HepG2 (cell line): ENCODE results near the gene BIRC6. TPM values are rescaled to one million over a fixed set of nuclear protein-coding genes. Genes with fewer than 3 reads are reported as not detected.

Experiments
- ARHGAP35 ChIP-seq: sonication (generic); formaldehyde crosslinking; IDR thresholded peaks from 2 replicates; pipeline ENCODE4 v1.9.0; 2022; ENCODE audit warnings: mild to moderate bottlenecking, inconsistent platforms, moderate library complexity, missing genetic modification reagents, borderline replicate concordance
- ELF3 ChIP-seq: IDR thresholded peaks from 2 replicates; pipeline ENCODE4 v1.6.1; 2016; ENCODE audit warnings: missing genetic modification reagents, missing compliant biosample characterization
- HES4 ChIP-seq: sonication (generic); formaldehyde crosslinking; IDR thresholded peaks from 2 replicates; pipeline ENCODE4 v1.9.0; 2021; ENCODE audit warnings: mild to moderate bottlenecking, missing genetic modification reagents, borderline replicate concordance
- KDM4B ChIP-seq: sonication (generic); formaldehyde crosslinking; IDR thresholded peaks from 2 replicates; pipeline ENCODE4 v1.4.0; 2020; ENCODE audit warnings: missing genetic modification reagents
- MAZ ChIP-seq, 2 experiments: sonication (generic) in 1 of 2; formaldehyde crosslinking in 1 of 2; IDR thresholded peaks; 2 replicates each; pipeline versions ENCODE4 v1.5.0 to v1.6.1; 2012 to 2020; ENCODE audit warnings: low read depth in 2 of 2, mild to moderate bottlenecking in 2 of 2, borderline replicate concordance in 1 of 2, improper control_type of control experiment in 1 of 2, low read length in 1 of 2, missing genetic modification reagents in 1 of 2, moderate library complexity in 1 of 2
- PHF20 ChIP-seq: sonication (generic); formaldehyde crosslinking; IDR thresholded peaks from 2 replicates; pipeline ENCODE4 v1.5.0; 2020; ENCODE audit warnings: mild to moderate bottlenecking, missing genetic modification reagents
- RARG ChIP-seq: sonication (generic); formaldehyde crosslinking; IDR thresholded peaks from 2 replicates; pipeline ENCODE4 v1.4.0; 2020; ENCODE audit warnings: low read depth, mild to moderate bottlenecking, missing genetic modification reagents
- RFX5 ChIP-seq: IDR thresholded peaks from 2 replicates; pipeline ENCODE4 v1.6.1; 2011; ENCODE audit warnings: low read depth, low read length, improper control_type of control experiment
- XBP1 ChIP-seq: sonication (generic); formaldehyde crosslinking; IDR thresholded peaks from 2 replicates; pipeline ENCODE4 v1.5.0; 2020; ENCODE audit warnings: missing genetic modification reagents
- YEATS4 ChIP-seq: sonication (generic); formaldehyde crosslinking; IDR thresholded peaks from 2 replicates; pipeline ENCODE4 v1.4.0; 2020; ENCODE audit warnings: missing genetic modification reagents, borderline replicate concordance
- ZFP36L2 ChIP-seq: sonication (generic); formaldehyde crosslinking; IDR thresholded peaks from 2 replicates; pipeline ENCODE4 v1.4.0; 2020; ENCODE audit warnings: missing genetic modification reagents
- ZFP41 ChIP-seq: sonication (generic); formaldehyde crosslinking; IDR thresholded peaks from 2 replicates; pipeline ENCODE4 v1.4.0; 2020; ENCODE audit warnings: mild to moderate bottlenecking, missing genetic modification reagents, borderline replicate concordance
- ZNF670 ChIP-seq: sonication (generic); formaldehyde crosslinking; IDR thresholded peaks from 2 replicates; pipeline ENCODE4 v1.8.0; 2022; ENCODE audit warnings: mild to moderate bottlenecking, missing genetic modification reagents, borderline replicate concordance
- polyA plus RNA-seq, 8 experiments: library from polyadenylated mRNA; depleted of rRNA in 3 of 8; stranded (reverse) in 7 of 8; unstranded in 1 of 8; fragments of >200 nt; fragmentation: Illumina TruSeq in 4 of 8; extraction: Trizol in 4 of 8; gene quantifications; 2 replicates each; pipeline versions ENCODE4 v1.2.1 to v1.2.3, GENCODE V29; 2011 to 2016; ENCODE audit warnings: low read depth in 4 of 8, missing spikeins in 1 of 8, mixed read lengths in 1 of 8; ENCODE audit not compliant: insufficient read depth in 1 of 8
- total RNA-seq, 5 experiments: library from RNA; depleted of rRNA; stranded (reverse); fragments of >200 nt; fragmentation: Illumina TruSeq; extraction: Trizol; gene quantifications; 2 replicates each; pipeline ENCODE4 v1.2.3, GENCODE V29; 2016; ENCODE audit warnings: low read depth in 1 of 5
- TF ChIP-seq, protein P1 (sequence below): sonication (generic); formaldehyde crosslinking; IDR thresholded peaks from 2 replicates; pipeline ENCODE4 v1.5.1; 2020; ENCODE audit warnings: missing genetic modification reagents, mild to moderate bottlenecking, borderline replicate concordance
- TF ChIP-seq, protein P2 (sequence below): sonication (generic); formaldehyde crosslinking; conservative IDR thresholded peaks from 2 replicates; pipeline ENCODE4 v1.8.0; 2022; ENCODE audit warnings: missing genetic modification reagents
- TF ChIP-seq, protein P3 (sequence below): sonication (generic); formaldehyde crosslinking; IDR thresholded peaks from 2 replicates; pipeline ENCODE4 v1.4.0; 2020; ENCODE audit warnings: missing genetic modification reagents, borderline replicate concordance
- TF ChIP-seq, protein P4 (sequence below): sonication (generic); formaldehyde crosslinking; IDR thresholded peaks from 2 replicates; pipeline ENCODE4 v1.9.0; 2021; ENCODE audit warnings: mild to moderate bottlenecking, missing genetic modification reagents

Gene BIRC6
- total and polyA plus RNA-seq, 2 of the 13 experiments (the other 11 are each of a cell fraction or from before 2014, with no cell fraction given), result 65.6 to 120 TPM

DNA sequence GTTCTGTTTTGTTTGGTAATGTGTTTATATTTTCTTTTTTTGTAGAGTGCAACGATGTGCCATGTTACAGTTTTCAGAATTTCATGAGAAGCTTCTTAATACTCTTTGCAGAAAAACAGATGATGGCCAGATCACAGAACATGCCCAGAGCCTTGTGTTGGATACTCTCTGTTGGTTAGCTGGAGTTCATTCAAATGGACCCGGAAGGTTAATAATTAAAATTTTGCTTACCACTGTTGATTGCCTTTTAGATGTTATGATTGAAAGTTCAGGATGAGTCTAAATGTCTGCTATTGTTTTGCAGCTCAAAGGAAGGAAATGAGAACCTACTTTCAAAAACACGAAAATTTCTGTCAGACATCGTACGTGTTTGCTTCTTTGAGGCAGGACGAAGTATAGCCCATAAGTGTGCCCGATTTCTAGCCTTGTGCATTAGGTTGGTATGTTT, 85.2 kb downstream of the BIRC6 start (continued):
- TF ChIP-seq ZFP36L2 (CRISPR knock-in tag) (no peak), ELF3 (CRISPR knock-in tag) (peak; percentile 94), PHF20 (no peak), XBP1 (CRISPR knock-in tag) (no peak), HES4 (CRISPR knock-in tag) (no peak), ARHGAP35 (no peak), ZFP41 (CRISPR knock-in tag) (no peak), YEATS4 (CRISPR knock-in tag) (peak; percentile 30; the same call in 1 of the 2 replicates), RARG (CRISPR knock-in tag) (peak; percentile 38; the same call in 1 of the 2 replicates), KDM4B (no peak), RFX5 (no peak), MAZ (IDR thresholded peaks at IDR 0.05; ENCODE audit: borderline replicate concordance, low read depth, low read length) (no peak), MAZ (CRISPR knock-in tag; IDR thresholded peaks at IDR 0.05; ENCODE audit: low read depth) (no peak), ZNF670 (no peak)
- TF ChIP-seq, protein P1, sequence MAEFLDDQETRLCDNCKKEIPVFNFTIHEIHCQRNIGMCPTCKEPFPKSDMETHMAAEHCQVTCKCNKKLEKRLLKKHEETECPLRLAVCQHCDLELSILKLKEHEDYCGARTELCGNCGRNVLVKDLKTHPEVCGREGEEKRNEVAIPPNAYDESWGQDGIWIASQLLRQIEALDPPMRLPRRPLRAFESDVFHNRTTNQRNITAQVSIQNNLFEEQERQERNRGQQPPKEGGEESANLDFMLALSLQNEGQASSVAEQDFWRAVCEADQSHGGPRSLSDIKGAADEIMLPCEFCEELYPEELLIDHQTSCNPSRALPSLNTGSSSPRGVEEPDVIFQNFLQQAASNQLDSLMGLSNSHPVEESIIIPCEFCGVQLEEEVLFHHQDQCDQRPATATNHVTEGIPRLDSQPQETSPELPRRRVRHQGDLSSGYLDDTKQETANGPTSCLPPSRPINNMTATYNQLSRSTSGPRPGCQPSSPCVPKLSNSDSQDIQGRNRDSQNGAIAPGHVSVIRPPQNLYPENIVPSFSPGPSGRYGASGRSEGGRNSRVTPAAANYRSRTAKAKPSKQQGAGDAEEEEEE (CRISPR knock-in tag), result no peak
- TF ChIP-seq, protein P2, sequence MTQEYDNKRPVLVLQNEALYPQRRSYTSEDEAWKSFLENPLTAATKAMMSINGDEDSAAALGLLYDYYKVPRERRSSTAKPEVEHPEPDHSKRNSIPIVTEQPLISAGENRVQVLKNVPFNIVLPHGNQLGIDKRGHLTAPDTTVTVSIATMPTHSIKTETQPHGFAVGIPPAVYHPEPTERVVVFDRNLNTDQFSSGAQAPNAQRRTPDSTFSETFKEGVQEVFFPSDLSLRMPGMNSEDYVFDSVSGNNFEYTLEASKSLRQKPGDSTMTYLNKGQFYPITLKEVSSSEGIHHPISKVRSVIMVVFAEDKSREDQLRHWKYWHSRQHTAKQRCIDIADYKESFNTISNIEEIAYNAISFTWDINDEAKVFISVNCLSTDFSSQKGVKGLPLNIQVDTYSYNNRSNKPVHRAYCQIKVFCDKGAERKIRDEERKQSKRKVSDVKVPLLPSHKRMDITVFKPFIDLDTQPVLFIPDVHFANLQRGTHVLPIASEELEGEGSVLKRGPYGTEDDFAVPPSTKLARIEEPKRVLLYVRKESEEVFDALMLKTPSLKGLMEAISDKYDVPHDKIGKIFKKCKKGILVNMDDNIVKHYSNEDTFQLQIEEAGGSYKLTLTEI (CRISPR knock-in tag), result no peak
- TF ChIP-seq, protein P3, sequence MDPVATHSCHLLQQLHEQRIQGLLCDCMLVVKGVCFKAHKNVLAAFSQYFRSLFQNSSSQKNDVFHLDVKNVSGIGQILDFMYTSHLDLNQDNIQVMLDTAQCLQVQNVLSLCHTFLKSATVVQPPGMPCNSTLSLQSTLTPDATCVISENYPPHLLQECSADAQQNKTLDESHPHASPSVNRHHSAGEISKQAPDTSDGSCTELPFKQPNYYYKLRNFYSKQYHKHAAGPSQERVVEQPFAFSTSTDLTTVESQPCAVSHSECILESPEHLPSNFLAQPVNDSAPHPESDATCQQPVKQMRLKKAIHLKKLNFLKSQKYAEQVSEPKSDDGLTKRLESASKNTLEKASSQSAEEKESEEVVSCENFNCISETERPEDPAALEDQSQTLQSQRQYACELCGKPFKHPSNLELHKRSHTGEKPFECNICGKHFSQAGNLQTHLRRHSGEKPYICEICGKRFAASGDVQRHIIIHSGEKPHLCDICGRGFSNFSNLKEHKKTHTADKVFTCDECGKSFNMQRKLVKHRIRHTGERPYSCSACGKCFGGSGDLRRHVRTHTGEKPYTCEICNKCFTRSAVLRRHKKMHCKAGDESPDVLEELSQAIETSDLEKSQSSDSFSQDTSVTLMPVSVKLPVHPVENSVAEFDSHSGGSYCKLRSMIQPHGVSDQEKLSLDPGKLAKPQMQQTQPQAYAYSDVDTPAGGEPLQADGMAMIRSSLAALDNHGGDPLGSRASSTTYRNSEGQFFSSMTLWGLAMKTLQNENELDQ (CRISPR knock-in tag), result no peak
- TF ChIP-seq, protein P4, sequence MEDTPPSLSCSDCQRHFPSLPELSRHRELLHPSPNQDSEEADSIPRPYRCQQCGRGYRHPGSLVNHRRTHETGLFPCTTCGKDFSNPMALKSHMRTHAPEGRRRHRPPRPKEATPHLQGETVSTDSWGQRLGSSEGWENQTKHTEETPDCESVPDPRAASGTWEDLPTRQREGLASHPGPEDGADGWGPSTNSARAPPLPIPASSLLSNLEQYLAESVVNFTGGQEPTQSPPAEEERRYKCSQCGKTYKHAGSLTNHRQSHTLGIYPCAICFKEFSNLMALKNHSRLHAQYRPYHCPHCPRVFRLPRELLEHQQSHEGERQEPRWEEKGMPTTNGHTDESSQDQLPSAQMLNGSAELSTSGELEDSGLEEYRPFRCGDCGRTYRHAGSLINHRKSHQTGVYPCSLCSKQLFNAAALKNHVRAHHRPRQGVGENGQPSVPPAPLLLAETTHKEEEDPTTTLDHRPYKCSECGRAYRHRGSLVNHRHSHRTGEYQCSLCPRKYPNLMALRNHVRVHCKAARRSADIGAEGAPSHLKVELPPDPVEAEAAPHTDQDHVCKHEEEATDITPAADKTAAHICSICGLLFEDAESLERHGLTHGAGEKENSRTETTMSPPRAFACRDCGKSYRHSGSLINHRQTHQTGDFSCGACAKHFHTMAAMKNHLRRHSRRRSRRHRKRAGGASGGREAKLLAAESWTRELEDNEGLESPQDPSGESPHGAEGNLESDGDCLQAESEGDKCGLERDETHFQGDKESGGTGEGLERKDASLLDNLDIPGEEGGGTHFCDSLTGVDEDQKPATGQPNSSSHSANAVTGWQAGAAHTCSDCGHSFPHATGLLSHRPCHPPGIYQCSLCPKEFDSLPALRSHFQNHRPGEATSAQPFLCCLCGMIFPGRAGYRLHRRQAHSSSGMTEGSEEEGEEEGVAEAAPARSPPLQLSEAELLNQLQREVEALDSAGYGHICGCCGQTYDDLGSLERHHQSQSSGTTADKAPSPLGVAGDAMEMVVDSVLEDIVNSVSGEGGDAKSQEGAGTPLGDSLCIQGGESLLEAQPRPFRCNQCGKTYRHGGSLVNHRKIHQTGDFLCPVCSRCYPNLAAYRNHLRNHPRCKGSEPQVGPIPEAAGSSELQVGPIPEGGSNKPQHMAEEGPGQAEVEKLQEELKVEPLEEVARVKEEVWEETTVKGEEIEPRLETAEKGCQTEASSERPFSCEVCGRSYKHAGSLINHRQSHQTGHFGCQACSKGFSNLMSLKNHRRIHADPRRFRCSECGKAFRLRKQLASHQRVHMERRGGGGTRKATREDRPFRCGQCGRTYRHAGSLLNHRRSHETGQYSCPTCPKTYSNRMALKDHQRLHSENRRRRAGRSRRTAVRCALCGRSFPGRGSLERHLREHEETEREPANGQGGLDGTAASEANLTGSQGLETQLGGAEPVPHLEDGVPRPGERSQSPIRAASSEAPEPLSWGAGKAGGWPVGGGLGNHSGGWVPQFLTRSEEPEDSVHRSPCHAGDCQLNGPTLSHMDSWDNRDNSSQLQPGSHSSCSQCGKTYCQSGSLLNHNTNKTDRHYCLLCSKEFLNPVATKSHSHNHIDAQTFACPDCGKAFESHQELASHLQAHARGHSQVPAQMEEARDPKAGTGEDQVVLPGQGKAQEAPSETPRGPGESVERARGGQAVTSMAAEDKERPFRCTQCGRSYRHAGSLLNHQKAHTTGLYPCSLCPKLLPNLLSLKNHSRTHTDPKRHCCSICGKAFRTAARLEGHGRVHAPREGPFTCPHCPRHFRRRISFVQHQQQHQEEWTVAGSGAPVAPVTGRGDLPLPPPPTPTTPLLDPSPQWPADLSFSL (CRISPR knock-in tag), result no peak
